GM12878 (cell line): ENCODE data around the gene MAB21L4. TPM values are rescaled to one million over a fixed set of nuclear protein-coding genes. Genes with fewer than 3 reads are reported as not detected.

ENCODE experiments used
- ATAC-seq: fragments of 200-7000 bp; cut with Tn5 transposase; 3 replicates; pipeline ENCODE4 v1.9.1; 2020; ENCODE audit warnings: mild to moderate bottlenecking, moderate library complexity
- BruUV-seq: library from RNA; stranded (reverse); fragments of 400-500 nt; replicated peaks from 2 replicates; lab custom pipeline; 2021; lab: Mats Ljungman, UMichigan
- CTCF ChIA-PET: fragments of 300-600 bp; sonication (Branson Sonifier 250); formaldehyde crosslinking; extraction: SDS; loops from one replicate; lab custom pipeline; 2021; ENCODE audit warnings: inconsistent platforms; lab: Yijun Ruan, JAX
- POLR2A ChIA-PET: fragments of 350-600 bp; formaldehyde crosslinking; extraction: SDS; loops from one replicate; lab custom pipeline; 2021; ENCODE audit warnings: inconsistent platforms; lab: Charles Lee
- RAD21 ChIA-PET: fragments of 300-600 bp; sonication (Branson Sonifier 250); formaldehyde crosslinking; loops from one replicate; lab custom pipeline; 2023; ENCODE audit warnings: antibody characterized with exemption; ENCODE audit not compliant: unreplicated experiment; lab: Charles Lee
- SMC1A ChIA-PET: fragments of 300-600 bp; sonication (Branson Sonifier 250); formaldehyde crosslinking; loops from one replicate; lab custom pipeline; 2023; ENCODE audit not compliant: unreplicated experiment, uncharacterized antibody; lab: Charles Lee
- DNase-seq: peaks from one replicate; pipeline ENCODE4 v3.0.0-alpha.2; 2011; ENCODE audit warnings: low read depth, low spot score
- FAIRE-seq: peaks from 3 replicates; lab custom pipeline; 2011; peaks lifted over from hg19 to GRCh38; lab: Jason Lieb, UNC
- H2AFZ ChIP-seq: 2 replicates; pipeline ENCODE4 v1.6.0; 2011; ENCODE audit warnings: low read depth, low read length, control low read depth; ENCODE audit not compliant: control insufficient read depth
- H3K27ac ChIP-seq: 2 replicates; pipeline ENCODE4 v1.5.1; 2011; ENCODE audit warnings: control low read depth; ENCODE audit not compliant: control insufficient read depth, insufficient read depth
- H3K27me3 ChIP-seq, 2 experiments: replicated peaks in 1 of 2; 2 replicates each; pipeline versions ENCODE4 v1.6.0 to v1.6.1; 2011; ENCODE audit warnings: low read length in 1 of 2; ENCODE audit not compliant: control insufficient read depth in 2 of 2, insufficient read depth in 2 of 2
- H3K36me3 ChIP-seq, 2 experiments: 2 replicates each; pipeline ENCODE4 v1.5.1; 2011; ENCODE audit warnings: low read length in 1 of 2; ENCODE audit not compliant: control insufficient read depth in 2 of 2, insufficient read depth in 2 of 2
- H3K4me1 ChIP-seq: 2 replicates; pipeline ENCODE4 v1.6.1; 2011; ENCODE audit warnings: mild to moderate bottlenecking, low read length, moderate library complexity, mixed read lengths; ENCODE audit not compliant: control insufficient read depth, insufficient read depth
- H3K4me2 ChIP-seq: 2 replicates; pipeline ENCODE4 v1.6.0; 2011; ENCODE audit warnings: control low read depth; ENCODE audit not compliant: control insufficient read depth, insufficient read depth
- H3K4me3 ChIP-seq: fragments of 200-600 bp; sonication (generic); 2 replicates; pipeline ENCODE4 v1.5.1; 2016
- H3K79me2 ChIP-seq: 2 replicates; pipeline ENCODE4 v1.6.0; 2011; ENCODE audit warnings: low read length; ENCODE audit not compliant: control insufficient read depth, insufficient read depth
- H3K9ac ChIP-seq: 2 replicates; pipeline ENCODE4 v1.8.0; 2011; ENCODE audit warnings: low read length, control low read depth, mixed read lengths; ENCODE audit not compliant: control insufficient read depth, insufficient read depth
- H3K9me3 ChIP-seq: replicated peaks from 3 replicates; pipeline ENCODE4 v1.5.1; 2011; ENCODE audit warnings: mild to moderate bottlenecking, low read length; ENCODE audit not compliant: control insufficient read depth, insufficient read depth
- H4K20me1 ChIP-seq: 2 replicates; pipeline ENCODE4 v1.6.0; 2011; ENCODE audit not compliant: control insufficient read depth, insufficient read depth
- CBX3 ChIP-seq: fragments of 200-600 bp; sonication (generic); IDR thresholded peaks from 2 replicates; pipeline ENCODE4 v1.6.1; 2016; ENCODE audit warnings: low read depth, borderline replicate concordance
- CREB1 ChIP-seq: IDR thresholded peaks from 2 replicates; pipeline ENCODE4 v1.6.1; 2012; ENCODE audit warnings: low read depth, mild to moderate bottlenecking, inconsistent platforms
- CREM ChIP-seq: IDR thresholded peaks from 2 replicates; pipeline ENCODE4 v1.6.1; 2014; ENCODE audit warnings: antibody characterized with exemption, low read depth
- ETV6 ChIP-seq, 2 experiments: fragments of 450-650 bp in 1 of 2; IDR thresholded peaks in 1 of 2; conservative IDR thresholded peaks in 1 of 2; 2 replicates each; pipeline ENCODE4 v1.6.1; 2014; ENCODE audit warnings: antibody characterized with exemption in 1 of 2, borderline replicate concordance in 1 of 2, low read depth in 1 of 2, mild to moderate bottlenecking in 1 of 2, moderate library complexity in 1 of 2
- KAT2A ChIP-seq: conservative IDR thresholded peaks from 2 replicates; pipeline ENCODE4 v1.6.1; 2011; ENCODE audit warnings: low read depth, low read length; ENCODE audit not compliant: control insufficient read depth
- MYB ChIP-seq: fragments of 150-350 bp; IDR thresholded peaks from 2 replicates; pipeline ENCODE4 v1.6.1; 2014; ENCODE audit warnings: mild to moderate bottlenecking, low read depth, low read length, borderline replicate concordance
- NFYA ChIP-seq: IDR thresholded peaks from 2 replicates; pipeline ENCODE4 v1.6.1; 2011; ENCODE audit warnings: low read depth, mild to moderate bottlenecking, low read length, improper control_type of control experiment, borderline replicate concordance
- POLR2AphosphoS5 ChIP-seq: IDR thresholded peaks from 2 replicates; pipeline ENCODE4 v1.6.1; 2011; ENCODE audit warnings: mild to moderate bottlenecking, low read length, inconsistent platforms
- RAD51 ChIP-seq: fragments of 450-650 bp; IDR thresholded peaks from 2 replicates; pipeline ENCODE4 v1.6.1; 2016; ENCODE audit warnings: moderate library complexity, mild to moderate bottlenecking, inconsistent platforms
- SMAD5 ChIP-seq: IDR thresholded peaks from 2 replicates; pipeline ENCODE4 v1.6.1; 2016; ENCODE audit warnings: antibody characterized with exemption, low read depth
- SUZ12 ChIP-seq: fragments of 200-600 bp; sonication (generic); IDR thresholded peaks from one replicate; pipeline ENCODE4 v1.6.1; 2018; ENCODE audit warnings: antibody characterized with exemption, mild to moderate bottlenecking; ENCODE audit not compliant: unreplicated experiment
- YY1 ChIP-seq: IDR thresholded peaks from 2 replicates; pipeline ENCODE4 v1.6.1; 2011; ENCODE audit warnings: low read depth, mild to moderate bottlenecking, low read length
- WGBS: methylation state at CpG from one replicate; pipeline ENCODE4 v1.1.6; 2016; ENCODE audit warnings: low lambda C conversion rate; ENCODE audit not compliant: insufficient replicate concordance, insufficient coverage; ENCODE audit errors: missing lambda C conversion rate; 5-methylcytosine and 5-hydroxymethylcytosine counted together
- in situ Hi-C: fragments of 300-500 bp; cut with MboI; formaldehyde crosslinking; loops from 9 replicates; pipeline ENCODE4 v1.14.3; 2018; ENCODE audit warnings: mixed read lengths
- intact Hi-C: fragments of 100-400 bp; cut with micrococcal nuclease; formaldehyde crosslinking; loops from one replicate; pipeline ENCODE4 v1.14.2; 2022; ENCODE audit not compliant: unreplicated experiment
- polyA plus RNA-seq, 11 experiments: library from polyadenylated mRNA; depleted of rRNA in 4 of 11; unstranded in 6 of 11; stranded (reverse) in 5 of 11; fragments of >200 nt; fragmentation: Nextera tagmentation in 4 of 11; fragmentation: Illumina TruSeq in 1 of 11; extraction: Ambion mirVana in 4 of 11; extraction: Trizol in 1 of 11; gene quantifications; 1 replicate in 1 of 11; 2 replicates in 10 of 11; pipeline versions ENCODE4 v1.2.1 to v1.2.3, GENCODE V29; 2011 to 2016; ENCODE audit warnings: inconsistent platforms in 2 of 11, missing spikeins in 2 of 11, low read depth in 1 of 11
- total RNA-seq, 4 experiments: library from RNA; depleted of rRNA in 3 of 4; stranded (reverse); fragments of >200 nt in 3 of 4; fragmentation: Illumina TruSeq in 1 of 4; extraction: Trizol in 1 of 4; gene quantifications; 2 replicates each; pipeline versions ENCODE4 v1.2.1 to v1.2.3, GENCODE V29; 2013 to 2021
- TF ChIP-seq, protein P1 (sequence below): fragments of 450-650 bp; IDR thresholded peaks from 2 replicates; pipeline ENCODE4 v1.6.1; 2014; ENCODE audit warnings: mild to moderate bottlenecking

Gene MAB21L4
- total and polyA plus RNA-seq, 10 of the 15 experiments (the other 5 are each of a cell fraction or from before 2014, with no cell fraction given): 0.03 TPM; not detected in 9

DNA sequence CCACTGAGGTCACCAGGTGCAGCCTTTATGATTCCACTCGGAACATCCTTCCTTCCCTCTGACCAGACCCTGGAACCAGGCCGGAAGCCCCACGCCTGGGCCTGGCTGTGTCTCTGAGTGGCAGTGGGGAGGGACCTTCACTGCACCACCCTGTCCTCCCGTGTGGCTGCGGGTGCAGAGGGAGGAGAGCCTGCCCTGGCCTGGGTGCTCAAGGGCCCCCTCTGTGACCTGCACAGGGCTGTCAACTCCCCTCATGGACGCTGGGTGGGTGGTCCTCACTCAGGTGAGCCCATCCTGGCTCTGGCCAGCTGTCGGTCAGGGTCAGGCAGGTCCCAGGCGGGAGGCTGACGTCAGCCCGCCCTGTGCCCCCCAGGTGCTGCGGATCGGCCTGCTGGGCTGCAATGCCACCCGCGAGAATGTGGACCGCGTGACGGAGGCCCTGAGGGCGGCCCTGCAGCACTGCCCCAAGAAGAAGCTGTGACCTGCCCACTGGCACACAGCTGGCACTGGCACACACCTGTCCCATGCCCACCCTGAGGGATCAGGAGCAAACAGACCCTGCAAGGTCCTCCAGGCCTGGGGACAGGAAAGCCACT is 17.5 kb downstream of the MAB21L4 start (continued):
- no peak for TF ChIP-seq YY1

DNA sequence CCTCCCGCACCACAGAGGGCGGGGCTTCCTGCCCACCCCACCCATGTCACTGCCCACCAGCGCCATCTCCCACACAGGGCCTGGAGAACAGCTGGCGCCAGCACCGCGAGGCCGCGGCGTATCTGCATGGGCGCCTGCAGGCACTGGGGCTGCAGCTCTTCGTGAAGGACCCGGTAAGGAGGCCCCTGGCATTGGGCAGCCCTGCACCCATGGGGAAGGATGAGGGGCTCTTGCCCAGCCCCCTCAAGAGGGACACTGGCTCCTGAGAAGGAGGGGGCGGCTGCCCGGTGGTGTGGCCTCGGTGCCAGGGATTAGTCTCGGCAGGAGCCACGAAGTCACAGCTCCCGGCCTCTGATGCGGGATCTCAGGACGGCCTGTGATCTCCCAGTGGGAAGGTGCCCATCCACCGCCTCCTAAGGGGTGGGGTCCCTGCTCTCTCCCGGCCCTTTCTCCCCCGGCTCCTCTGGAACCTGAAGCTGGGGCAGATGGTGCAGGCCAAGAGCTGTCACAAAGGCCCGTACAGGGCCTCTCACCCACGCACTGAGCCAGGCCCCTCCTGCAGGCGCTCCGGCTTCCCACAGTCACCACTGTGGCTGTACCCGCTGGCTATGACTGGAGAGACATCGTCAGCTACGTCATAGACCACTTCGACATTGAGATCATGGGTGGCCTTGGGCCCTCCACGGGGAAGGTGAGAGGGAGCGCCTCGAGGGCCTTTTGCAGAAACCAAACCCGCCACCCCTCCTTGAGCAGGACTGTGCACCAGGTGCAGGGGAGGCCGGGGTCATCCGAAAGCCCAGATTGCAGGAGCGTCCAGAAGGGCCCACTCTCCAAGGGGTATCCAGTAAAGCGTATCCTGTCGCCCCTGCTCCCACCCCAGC is 18.3 kb downstream of the MAB21L4 start:
- H3K36me3 ChIP-seq: no peaks in the 10 kb centered on the region
- SMC1A ChIA-PET: no interaction called here
- no peak overlapping the region for H3K4me2 ChIP-seq
- TF ChIP-seq RAD51 (no peak), KAT2A (no peak), NFYA (no peak), POLR2AphosphoS5 (no peak), CBX3 (no peak), CREB1 (no peak), SMAD5 (no peak), SUZ12 (no peak), CREM (no peak), ETV6 (conservative IDR thresholded peaks at IDR 0.05 in 1 of 2, IDR thresholded peaks at IDR 0.05 in 1 of 2; ENCODE audit: borderline replicate concordance in 1 of 2, low read depth in 1 of 2) (no peak), MYB (no peak)
- TF ChIP-seq, protein P1, sequence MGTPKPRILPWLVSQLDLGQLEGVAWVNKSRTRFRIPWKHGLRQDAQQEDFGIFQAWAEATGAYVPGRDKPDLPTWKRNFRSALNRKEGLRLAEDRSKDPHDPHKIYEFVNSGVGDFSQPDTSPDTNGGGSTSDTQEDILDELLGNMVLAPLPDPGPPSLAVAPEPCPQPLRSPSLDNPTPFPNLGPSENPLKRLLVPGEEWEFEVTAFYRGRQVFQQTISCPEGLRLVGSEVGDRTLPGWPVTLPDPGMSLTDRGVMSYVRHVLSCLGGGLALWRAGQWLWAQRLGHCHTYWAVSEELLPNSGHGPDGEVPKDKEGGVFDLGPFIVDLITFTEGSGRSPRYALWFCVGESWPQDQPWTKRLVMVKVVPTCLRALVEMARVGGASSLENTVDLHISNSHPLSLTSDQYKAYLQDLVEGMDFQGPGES: no peak
- no peaks in the 10 kb centered on the region for H3K79me2 ChIP-seq
- in situ Hi-C loops (no loop called here), intact Hi-C loops (no loop called here)
- H3K27me3 ChIP-seq: no peaks in the 10 kb centered on the region; a peak in 1 of 4 replicates
- no TSS peak for BruUV-seq
- no peak overlapping the region for H2AFZ ChIP-seq
- RAD21 ChIA-PET: no interaction called here
- no peaks in the 10 kb centered on the region for H4K20me1 ChIP-seq
- H3K4me1 ChIP-seq: no peaks in the 10 kb centered on the region
- POLR2A ChIA-PET: no interaction called here
- no peak for ATAC-seq
- no peak overlapping the region for H3K27ac ChIP-seq
- FAIRE-seq: no peak
- CTCF ChIA-PET: no interaction called here
- WGBS: 59% methylated on average over 36 of the region's 40 CpGs
- no peak overlapping the region for H3K9ac ChIP-seq
- no peaks in the 10 kb centered on the region for H3K9me3 ChIP-seq
- no peak for DNase-seq
- no peak overlapping the region for H3K4me3 ChIP-seq
